NCI-H1105 (cell line): ENCODE data around the gene HUNK.
"Not testable (repeated sequence)": the region's sequence is repeated elsewhere in the genome, so short reads cannot be mapped to it uniquely, and the experiment has no call there.

Experiments used
- DNase-seq: peaks from one replicate; lab custom pipeline; 2025; lab: John Stamatoyannopoulos, UW

The HUNK gene

GRCh38 chr21:31872452-31873274, at the start of gene HUNK:
Gene HUNK (plus strand): TSS chr21:31873020. CDS start chr21:31873675, 655 bp downstream.
- peak; percentile 79 for DNase-seq

DNA sequence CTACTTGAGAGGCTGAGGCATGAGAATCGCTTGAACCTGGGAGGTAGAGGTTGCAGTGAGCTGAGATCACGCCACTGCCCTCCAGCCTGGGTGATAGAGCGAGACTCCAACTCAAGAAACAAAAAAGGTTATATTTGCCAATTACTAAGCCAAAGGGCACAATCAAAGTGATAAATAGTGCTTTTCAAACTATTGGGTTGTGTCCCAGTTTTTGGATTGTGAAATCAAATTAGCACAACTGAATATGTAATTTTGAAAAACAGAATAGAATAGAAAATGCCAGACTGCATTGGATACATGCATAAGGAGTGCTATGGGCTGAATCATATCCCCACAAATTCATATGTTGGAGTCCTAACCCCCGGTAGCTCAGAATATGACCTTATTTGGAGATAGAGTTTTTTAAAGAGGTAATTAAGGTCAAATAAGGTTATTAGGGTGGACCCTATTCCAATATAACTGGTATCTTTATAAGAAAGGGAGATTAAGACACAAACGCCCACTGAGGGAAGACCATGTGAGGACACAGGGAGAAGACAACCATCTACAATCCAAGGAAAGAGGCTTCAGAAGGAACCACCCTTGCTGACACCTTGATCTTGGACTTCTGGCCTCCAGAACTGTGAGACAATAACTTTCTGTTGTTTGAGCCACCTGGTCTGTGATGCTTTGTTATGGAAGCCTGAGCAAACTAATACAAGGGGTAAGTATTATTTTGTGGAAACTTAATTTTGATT, 42.9 kb upstream of the HUNK start:
- DNase-seq: no peak

- DNase-seq: no peak
These were observed 42.1 kb upstream of the HUNK start for GRCh38 chr21:31830701-31831100.

DNA sequence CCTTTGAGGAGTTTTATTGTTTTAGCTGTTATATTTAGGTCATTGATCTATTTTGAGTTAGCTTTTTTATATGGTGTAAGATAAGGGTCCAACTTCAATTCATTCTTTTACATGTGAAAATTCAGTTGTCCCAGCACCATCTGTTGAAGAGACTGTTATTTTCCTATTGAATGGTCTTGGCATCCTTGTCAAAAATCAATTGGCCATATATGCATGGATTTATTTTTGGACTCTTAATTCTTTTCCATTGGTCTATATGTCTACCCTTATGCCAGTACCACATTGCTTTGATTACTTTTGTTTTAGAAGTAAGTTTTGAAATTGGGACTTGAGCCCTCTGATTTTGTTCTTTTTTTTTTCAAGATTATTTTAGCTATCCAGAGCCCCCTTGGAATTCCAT, 35.8 kb upstream of the HUNK start:
- no peak for DNase-seq

DNA sequence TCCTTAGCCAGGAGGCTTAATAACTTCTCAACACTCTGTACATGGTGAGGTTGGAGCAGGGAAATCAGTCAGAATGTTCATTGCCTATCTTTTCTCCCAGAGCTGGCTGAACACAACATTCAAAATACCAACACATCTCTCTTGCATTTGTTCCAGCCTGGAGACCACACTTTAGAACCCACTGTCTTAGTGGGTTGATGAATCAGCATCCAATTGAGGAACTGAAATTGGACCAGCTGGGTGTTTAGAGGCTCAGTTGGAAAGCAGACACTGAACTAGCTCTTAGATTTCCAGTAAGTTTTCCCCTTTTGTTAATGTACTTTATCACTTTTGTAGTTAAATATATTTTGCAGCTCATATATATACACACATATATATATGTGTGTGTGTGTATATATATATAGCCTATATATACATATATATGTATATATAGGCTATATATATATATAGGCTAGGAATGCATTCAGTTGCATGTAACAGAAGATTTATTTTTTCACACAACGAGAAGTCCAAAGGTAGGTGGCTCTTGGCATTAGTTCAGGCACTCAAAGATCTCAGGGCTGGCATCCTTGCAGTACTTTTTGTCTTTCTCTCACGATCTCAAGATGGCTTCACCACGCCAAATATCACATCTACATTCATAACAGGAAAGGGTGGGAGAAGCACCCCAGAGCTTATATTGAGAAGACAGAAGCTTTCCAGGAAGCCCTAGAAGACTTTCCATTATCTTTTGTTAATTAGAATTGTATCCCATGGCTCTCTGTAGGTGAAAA, 35.0 kb upstream of the HUNK start:
- DNase-seq: no peak

GRCh38 chr21:31838586-31839355, 34.0 kb upstream of the HUNK start:
- no peak for DNase-seq

DNA sequence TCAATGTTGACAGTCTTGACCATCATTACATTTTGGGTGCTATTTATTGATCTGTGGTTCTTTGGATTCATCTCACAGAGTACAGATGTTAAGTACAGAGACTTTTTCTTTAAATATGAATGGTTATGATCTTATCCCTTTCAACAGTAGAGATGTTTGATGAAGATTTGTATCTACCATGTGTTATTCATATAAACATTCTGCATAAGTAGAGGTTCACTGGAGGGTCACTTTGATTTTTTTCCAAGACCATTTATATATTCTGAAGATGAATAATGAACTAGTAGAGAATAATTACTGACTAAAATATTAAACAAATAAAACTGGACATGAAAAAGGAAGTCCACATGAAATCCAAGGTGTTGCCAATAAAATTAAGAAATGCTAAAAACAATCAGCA, 28.6 kb upstream of the HUNK start:
- DNase-seq: no peak

DNA sequence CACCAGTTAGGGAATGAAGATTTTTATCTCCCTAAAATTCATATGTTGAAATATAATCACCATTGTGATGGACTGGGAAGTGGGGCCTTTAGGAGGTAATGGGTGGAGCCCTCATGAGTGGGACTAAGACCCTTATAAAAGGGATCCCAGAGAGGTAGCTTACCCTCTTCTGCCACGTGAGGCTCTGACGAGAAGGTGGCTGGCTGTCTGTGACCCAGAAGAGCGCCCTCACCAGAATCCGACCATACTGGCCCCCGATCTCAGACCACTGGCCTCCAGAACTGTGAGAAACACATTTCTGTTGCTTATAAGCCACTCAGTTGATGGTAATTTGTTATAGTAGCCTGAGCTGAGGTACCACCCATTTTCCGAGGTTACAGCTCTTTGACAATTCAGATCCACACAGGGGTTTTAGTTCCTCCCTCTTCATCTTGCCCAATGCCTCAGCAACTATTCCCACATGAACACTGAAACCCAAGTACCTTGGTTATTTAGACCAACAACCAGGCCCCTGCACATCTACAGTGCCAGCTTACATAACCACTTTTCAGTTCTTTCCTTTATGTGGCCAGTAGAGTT, 27.6 kb upstream of the HUNK start:
- DNase-seq: no peak

- DNase-seq: no peak
These were observed 26.1 kb upstream of the HUNK start for GRCh38 chr21:31846690-31847089.

DNA sequence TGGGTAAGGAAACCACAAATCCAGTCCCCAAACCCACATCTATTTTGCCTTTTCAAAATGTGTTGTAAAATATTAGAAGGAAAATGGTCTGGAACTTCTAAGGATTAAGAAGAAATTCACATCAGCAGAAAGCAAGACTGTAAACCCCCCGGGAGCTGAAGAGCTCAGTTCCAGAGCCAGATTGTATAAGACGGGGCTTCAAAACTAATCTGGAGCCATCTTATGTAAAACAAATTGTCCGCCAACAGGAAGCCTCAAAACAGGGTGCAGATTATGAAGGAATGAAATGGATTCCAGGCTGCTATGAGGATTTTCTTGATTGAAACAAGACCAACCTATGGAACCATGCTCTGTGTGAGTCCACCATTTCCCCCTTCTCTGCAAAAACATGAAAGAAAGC, 25.1 kb upstream of the HUNK start:
- no peak for DNase-seq

GRCh38 chr21:31848326-31848985, 24.4 kb upstream of the HUNK start:
- no peak for DNase-seq

- no peak for DNase-seq
These were observed 21.9 kb upstream of the HUNK start for GRCh38 chr21:31850886-31851285.

- no peak for DNase-seq
These were observed 17.6 kb upstream of the HUNK start for GRCh38 chr21:31855180-31855579.

GRCh38 chr21:31857096-31857495, 15.7 kb upstream of the HUNK start:
- no peak for DNase-seq

- not testable (repeated sequence) for DNase-seq
These were observed 15.2 kb upstream of the HUNK start for GRCh38 chr21:31857631-31858030.

DNA sequence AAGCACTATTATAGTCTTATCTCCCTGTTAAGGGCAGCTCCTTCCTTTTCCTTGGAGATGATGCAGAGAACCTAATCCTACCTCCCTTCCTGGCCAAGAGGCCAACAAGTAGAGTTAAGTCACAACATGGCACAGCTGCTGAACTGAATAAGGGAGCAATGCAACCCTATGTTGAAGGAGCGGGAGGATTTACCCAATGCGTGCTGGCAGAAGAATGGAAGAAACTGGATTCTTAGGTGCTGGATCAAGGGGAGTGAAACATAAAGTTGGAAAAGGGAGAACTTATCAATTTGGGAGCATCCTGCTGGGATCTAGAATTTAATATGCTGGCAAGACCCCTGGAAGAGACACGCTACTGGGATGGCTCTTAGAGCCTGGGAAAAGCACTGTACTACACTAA, 12.0 kb upstream of the HUNK start:
- no peak for DNase-seq

GRCh38 chr21:31862078-31862477, 10.7 kb upstream of the HUNK start:
- DNase-seq: no peak

DNA sequence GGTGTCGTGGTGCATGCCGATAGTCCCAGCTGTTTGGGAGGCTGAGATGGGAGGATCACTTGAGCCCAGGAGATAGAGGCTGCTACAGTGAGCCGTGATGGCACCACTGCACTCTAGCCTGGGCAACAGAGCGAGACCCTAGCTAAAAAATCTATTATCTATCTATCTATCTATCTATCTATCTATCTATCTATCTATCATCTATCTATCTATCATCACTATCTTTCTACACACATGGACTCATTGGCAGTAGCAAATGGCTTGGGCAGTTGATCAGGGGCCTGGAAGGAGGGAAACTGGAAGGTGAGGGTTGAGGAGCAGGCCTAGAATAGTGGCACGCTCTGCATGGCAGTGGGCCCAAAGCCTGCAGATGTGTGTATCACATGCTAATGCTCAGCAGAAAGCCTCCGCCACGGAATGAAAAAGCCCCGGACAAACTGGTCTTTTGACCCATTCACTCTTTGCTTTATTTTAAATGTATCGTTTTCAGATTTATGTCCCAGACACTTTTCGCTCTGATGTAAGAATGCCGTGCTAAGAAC, 7.3 kb upstream of the HUNK start:
- no peak for DNase-seq

DNA sequence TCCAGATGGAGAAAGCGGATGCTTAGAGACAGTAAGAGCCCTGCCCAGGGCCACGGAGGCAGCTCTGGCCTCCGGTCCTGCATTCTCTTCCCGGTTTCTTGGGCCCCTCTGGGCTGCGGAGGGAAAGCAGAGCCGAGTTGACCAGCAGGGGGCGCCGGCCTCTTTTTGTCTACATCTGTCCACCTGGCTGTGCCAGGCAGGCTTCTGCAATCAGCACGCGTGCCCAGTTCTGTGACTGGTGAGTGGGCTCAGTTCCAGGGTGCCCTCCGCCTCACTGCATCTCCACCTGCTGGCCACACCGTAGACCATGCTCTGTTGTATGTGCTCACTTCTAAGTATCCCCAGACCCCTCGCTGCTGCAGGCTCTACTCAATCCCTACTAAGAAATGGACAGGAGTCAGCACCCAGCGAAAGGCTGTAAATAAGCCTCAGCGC, 6.7 kb upstream of the HUNK start:
- peak; percentile 96 for DNase-seq

GRCh38 chr21:31869750-31870149, 3.1 kb upstream of the HUNK start:
- no peak for DNase-seq
